Kidney (tissue), 14 donors: ENCODE results near the gene TFB2M. TPM values are rescaled to one million over a fixed set of nuclear protein-coding genes. Genes with fewer than 3 reads are reported as not detected.
"Not testable (repeated sequence)": the region's sequence is repeated elsewhere in the genome, so short reads cannot be mapped to it uniquely, and the experiment has no call there.

ENCODE experiments used
- DNase-seq, 5 donors: peaks; one replicate each; pipeline ENCODE4 v3.0.0-alpha.2; 2013 to 2020
- FAIRE-seq: peaks from 2 replicates; lab custom pipeline; 2012; peaks lifted over from hg19 to GRCh38; lab: Jason Lieb, UNC
- H3K27ac ChIP-seq, 2 donors: one replicate each; pipeline ENCODE4 v1.7.0; 2013; ENCODE audit warnings: low read depth in 2 of 2, low read length in 2 of 2, inconsistent platforms in 1 of 2
- H3K27me3 ChIP-seq: one replicate; pipeline ENCODE4 v1.7.1; 2013; ENCODE audit warnings: low read length, inconsistent platforms; ENCODE audit not compliant: control insufficient read depth, insufficient read depth
- H3K36me3 ChIP-seq, 3 donors: one replicate each; pipeline versions ENCODE4 v1.7.0 to v1.7.1; 2013; ENCODE audit warnings: low read length in 3 of 3, control low read depth in 1 of 3, inconsistent platforms in 1 of 3; ENCODE audit not compliant: insufficient read depth in 3 of 3, control insufficient read depth in 2 of 3
- H3K4me1 ChIP-seq, 3 donors: one replicate each; pipeline versions ENCODE4 v1.7.0 to v1.7.1; 2013; ENCODE audit warnings: low read length in 3 of 3, inconsistent platforms in 1 of 3, low read depth in 1 of 3; ENCODE audit not compliant: control insufficient read depth in 2 of 3, insufficient read depth in 2 of 3
- H3K4me3 ChIP-seq, 3 donors: one replicate each; pipeline versions ENCODE4 v1.7.0 to v1.8.1; 2013; ENCODE audit warnings: low read length in 3 of 3, control low read depth in 1 of 3, inconsistent platforms in 1 of 3
- H3K9ac ChIP-seq, 3 donors: one replicate each; pipeline versions ENCODE4 v1.7.0 to v1.7.1; 2013; ENCODE audit warnings: low read length in 3 of 3, control low read depth in 1 of 3, inconsistent platforms in 1 of 3
- H3K9me3 ChIP-seq, 3 donors: one replicate each; pipeline versions ENCODE4 v1.7.0 to v1.7.1; 2013; ENCODE audit warnings: low read length in 3 of 3, control low read depth in 1 of 3, inconsistent platforms in 1 of 3; ENCODE audit not compliant: control insufficient read depth in 2 of 3, insufficient read depth in 1 of 3
- CTCF ChIP-seq: IDR thresholded peaks from 3 replicates; pipeline ENCODE4 v1.5.1; 2012; ENCODE audit warnings: mild to moderate bottlenecking, moderate library complexity, borderline replicate concordance; ENCODE audit not compliant: insufficient read depth; ENCODE audit errors: extremely low read depth
- intact Hi-C: fragments of 100-400 bp; cut with DNase I; formaldehyde crosslinking; loops from one replicate; pipeline ENCODE4 v1.11.1; 2022
- polyA plus RNA-seq: library from polyadenylated mRNA; stranded (reverse); fragments of 350-450 nt; fragmentation: Illumina TruSeq; extraction: RNeasy Lipid Tissue Mini Kit (QIAGEN cat#74804); gene quantifications from one replicate; pipeline ENCODE4 v1.2.3, GENCODE V29; 2014; ENCODE audit warnings: low read depth, low replicate concordance; ENCODE audit not compliant: insufficient read depth
- total RNA-seq: library from RNA; stranded (reverse); fragmentation: NEBNext Ultra II Directional; extraction: Animal tissue kit (Norgen Biotek cat#: 25700); gene quantifications from one replicate; pipeline ENCODE4 v1.2.1, GENCODE V29; 2021
- donor health status: control.
- donor health status: control.
- donor health status: control.
- donor health status: control.
- donor health status: control.
- donor health status: DM: yes; HTN: yes; CAD: no.
- donor health status: Normal renal cell carcinoma (clear cell type).

The TFB2M gene
- total and polyA plus RNA-seq, 2 donors from 2014 or later, result 10.8 to 14.7 TPM

DNA sequence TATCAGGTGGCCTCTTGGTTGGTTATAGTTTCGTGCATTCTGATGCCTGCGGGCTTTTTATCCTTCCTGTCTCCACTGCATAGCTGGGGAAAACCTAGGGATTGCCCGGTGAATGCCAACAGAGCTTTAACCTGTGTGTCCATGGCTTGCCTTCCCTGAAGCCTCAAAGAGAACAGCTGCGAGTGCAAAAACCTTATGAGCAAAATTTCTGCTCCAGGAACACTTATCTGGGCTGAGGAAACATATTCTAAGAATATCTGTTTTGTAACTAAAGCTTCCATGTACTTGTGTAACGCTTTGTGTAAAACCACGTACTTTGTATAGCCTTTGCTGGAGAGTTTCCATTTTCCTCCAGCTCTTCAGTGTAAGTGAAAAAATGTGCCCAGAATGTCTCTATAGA lies 7.4 kb upstream of the TFB2M start:
- no peak for DNase-seq

DNA sequence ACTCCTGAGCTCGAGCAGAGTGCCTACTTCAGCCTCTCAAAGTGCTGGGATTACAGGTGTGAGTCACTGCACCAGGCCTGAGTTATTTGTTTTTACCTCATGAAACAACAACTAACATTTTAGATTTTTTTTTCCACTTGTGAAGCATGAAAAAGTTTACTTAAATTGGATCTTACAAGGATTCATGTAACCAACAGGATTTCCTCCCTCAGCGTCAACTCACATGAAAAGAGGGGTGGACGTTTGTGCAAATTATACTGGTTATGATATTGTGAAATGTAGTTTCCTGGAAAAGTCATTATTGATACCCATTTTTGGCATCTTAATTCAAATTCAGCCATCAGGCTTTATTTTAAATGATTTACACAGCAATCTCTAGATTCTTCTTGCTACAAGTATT lies 6.7 kb upstream of the TFB2M start:
- DNase-seq, result no peak
- Histone ChIP-seq H3K4me3 (no peak overlapping the region), H3K36me3 (no peaks in the 10 kb centered on the region), H3K4me1 (peaks cover 0 to 23% (median 6%) of the 10 kb centered on the region in 3 donors), H3K27ac (no peak overlapping the region), H3K27me3 (no peaks in the 10 kb centered on the region), H3K9ac (no peak overlapping the region), H3K9me3 (no peaks in the 10 kb centered on the region)
- no peak for FAIRE-seq
- TF ChIP-seq CTCF, result no peak
- intact Hi-C loops, result no loop called here

More for the DNA sequence above, 7.4 kb upstream of the TFB2M start:
- Histone ChIP-seq H3K9me3 (no peaks in the 10 kb centered on the region), H3K36me3 (no peaks in the 10 kb centered on the region), H3K4me3 (no peak overlapping the region), H3K9ac (no peak overlapping the region), H3K27ac (no peak overlapping the region), H3K4me1 (peaks cover 0 to 17% (median 5%) of the 10 kb centered on the region in 3 donors), H3K27me3 (no peaks in the 10 kb centered on the region)
- intact Hi-C loops, result no loop called here
- no peak for FAIRE-seq
- no peak for TF ChIP-seq CTCF

DNA sequence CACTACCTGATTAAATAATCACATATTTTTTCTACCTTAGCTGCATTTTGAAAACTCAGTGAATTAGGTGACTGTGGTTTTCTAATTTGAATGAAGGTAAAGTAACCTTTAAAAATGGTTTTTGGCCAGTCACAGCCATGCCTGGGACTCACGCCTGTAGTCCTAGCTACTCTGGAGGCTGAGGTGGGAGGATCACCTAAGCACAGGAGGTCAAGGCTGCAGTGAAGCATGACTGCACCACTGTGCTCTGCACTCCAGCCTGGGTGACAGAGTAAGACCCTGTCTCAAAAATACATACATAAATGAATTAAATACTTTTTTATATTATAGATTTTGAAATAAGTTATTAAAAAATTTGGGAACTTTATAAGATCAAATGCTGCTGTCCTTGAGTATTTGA lies 5.9 kb upstream of the TFB2M start:
- H3K9ac ChIP-seq, result no peak overlapping the region

DNA sequence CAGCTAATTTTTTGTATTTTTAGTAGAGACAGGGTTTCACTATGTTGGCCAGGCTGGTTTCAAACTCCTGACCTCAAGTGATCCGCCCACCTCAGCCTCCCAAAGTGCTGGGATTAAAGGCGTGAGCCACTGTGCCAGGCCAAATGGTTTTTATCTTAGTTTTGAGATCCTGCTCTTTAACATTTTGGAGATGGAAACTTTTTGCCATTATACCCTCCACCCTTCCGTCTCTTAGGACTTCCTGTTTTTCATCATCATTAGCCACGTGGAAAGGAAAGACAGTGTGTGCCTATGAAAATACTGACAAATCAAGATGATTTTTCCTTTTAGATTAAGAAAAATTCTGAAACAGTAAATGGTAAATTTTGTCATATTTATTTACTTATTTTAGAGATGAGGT lies 5.2 kb upstream of the TFB2M start:
- peaks cover 0 to 30% (median 6%) of the 10 kb centered on the region in 3 donors for H3K4me1 ChIP-seq
- peak overlapping the region in 1 of 2 donors; percentile 64 for H3K27ac ChIP-seq

More for the DNA sequence above, 5.9 kb upstream of the TFB2M start:
- H3K27me3 ChIP-seq, result no peaks in the 10 kb centered on the region
- intact Hi-C loops, result no loop called here
- no peak for TF ChIP-seq CTCF
- no peak for FAIRE-seq
- H3K9me3 ChIP-seq, result no peaks in the 10 kb centered on the region
- H3K4me3 ChIP-seq, result no peak overlapping the region
- H3K4me1 ChIP-seq, result peaks cover 0 to 30% (median 6%) of the 10 kb centered on the region in 3 donors
- H3K36me3 ChIP-seq, result no peaks in the 10 kb centered on the region
- no peak overlapping the region for H3K27ac ChIP-seq
- no peak for DNase-seq

More for the DNA sequence above, 5.2 kb upstream of the TFB2M start:
- intact Hi-C loops, H3K4me3 ChIP-seq, H3K36me3 ChIP-seq, H3K27me3 ChIP-seq, H3K9ac ChIP-seq, H3K9me3 ChIP-seq, FAIRE-seq, DNase-seq: not testable (repeated sequence)
